Measurements from ENCODE around the gene ZFYVE21. TPM values are rescaled to one million over a fixed set of nuclear protein-coding genes. Genes with fewer than 3 reads are reported as not detected.

Gene ZFYVE21
- total RNA-seq, 1 experiment from 2014 or later, result 31.3 TPM

- ChIA-PET RAD21 (ENCODE audit: low non-redundant PET in 1 of 2, low total read pairs in 2 of 2, uncharacterized antibody in 2 of 2, unreplicated experiment in 2 of 2) (no interaction called here), CTCF (no interaction called here)
- H3K36me3 ChIP-seq (ENCODE audit: control insufficient read depth in 1 of 2, insufficient read depth in 2 of 2, low read length in 2 of 2), result peaks cover 39 to 40% of the 10 kb centered on the region in 2 experiments; a peak in 3 of 4 replicates
These were observed 30.1 kb upstream of the ZFYVE21 start for GRCh38 chr14:103685276-103686211.

GRCh38 chr14:103686831-103687485 is 28.7 kb upstream of the ZFYVE21 start:
- no peaks in the 10 kb centered on the region for H3K27me3 ChIP-seq (ENCODE audit: insufficient read depth, low read length)
- peaks cover 12% of the 10 kb centered on the region; the same call in 1 of the 2 replicates for H3K79me2 ChIP-seq (ENCODE audit: insufficient read depth, low read length)
- H3K9ac ChIP-seq (ENCODE audit: low read length), result no peak overlapping the region
- DNase-seq (ENCODE audit: low read depth, low spot score), result no peak
- H3K27ac ChIP-seq (ENCODE audit: low read depth, low read length), result no peak overlapping the region
- TF ChIP-seq SP1 (IDR thresholded peaks at IDR 0.05; ENCODE audit: low read depth) (no peak), ZFX (IDR thresholded peaks at IDR 0.05) (no peak)
- H3K9me2 ChIP-seq (ENCODE audit: insufficient read depth), result no peaks in the 10 kb centered on the region
- ChIA-PET POLR2A (no interaction called here), CTCF (no interaction called here), RAD21 (ENCODE audit: low non-redundant PET in 1 of 2, low total read pairs in 2 of 2, uncharacterized antibody in 2 of 2, unreplicated experiment in 2 of 2) (no interaction called here)
- H3K36me3 ChIP-seq (ENCODE audit: control insufficient read depth in 1 of 2, insufficient read depth in 2 of 2, low read length in 2 of 2), result peaks cover 31% of the 10 kb centered on the region in 2 experiments; a peak in 3 of 4 replicates
- no peaks in the 10 kb centered on the region; a peak in 1 of 4 replicates for H3K4me1 ChIP-seq (ENCODE audit: control insufficient read depth in 1 of 2, insufficient read depth in 2 of 2, low read length in 2 of 2)
- peaks cover 15% of the 10 kb centered on the region; the same call in 1 of the 2 replicates for H4K20me1 ChIP-seq (ENCODE audit: insufficient read depth)
- no TSS peak for BruUV-seq (replicated peaks)
- intact Hi-C loops (cut with micrococcal nuclease), result no loop called here
- no peak overlapping the region for H2AFZ ChIP-seq (ENCODE audit: low read depth, low read length, poor library complexity, severe bottlenecking)
- H3K4me2 ChIP-seq (ENCODE audit: low read length), result no peak overlapping the region
- no peak overlapping the region for H3K4me3 ChIP-seq (replicated peaks in 1 of 2; ENCODE audit: low read depth in 1 of 2, low read length in 2 of 2)
- no peaks in the 10 kb centered on the region for H3K9me3 ChIP-seq (ENCODE audit: control insufficient read depth in 1 of 2, insufficient read depth in 1 of 2, low read depth in 1 of 2, low read length in 2 of 2)
- no peak for ATAC-seq

More at GRCh38 chr14:103685276-103686211, 30.1 kb upstream of the ZFYVE21 start:
- H3K4me3 ChIP-seq (replicated peaks in 1 of 2; ENCODE audit: low read depth in 1 of 2, low read length in 2 of 2), result no peak overlapping the region
- H3K79me2 ChIP-seq (ENCODE audit: insufficient read depth, low read length), result peaks cover 16% of the 10 kb centered on the region; the same call in 1 of the 2 replicates
- intact Hi-C loops (cut with micrococcal nuclease), result no loop called here
- no peaks in the 10 kb centered on the region for H3K9me2 ChIP-seq (ENCODE audit: insufficient read depth)
- H2AFZ ChIP-seq (ENCODE audit: low read depth, low read length, poor library complexity, severe bottlenecking), result no peak overlapping the region
- TF ChIP-seq POLR2A (IDR thresholded peaks at IDR 0.05; ENCODE audit: borderline replicate concordance, extremely low read depth, insufficient read depth, insufficient read length), result no peak
- TF ChIP-seq JUND (IDR thresholded peaks at IDR 0.05), result no peak
- no peak for TF ChIP-seq SRF (IDR thresholded peaks at IDR 0.05; ENCODE audit: low read depth)
- TF ChIP-seq YY1 (IDR thresholded peaks at IDR 0.05; ENCODE audit: extremely low read depth, insufficient replicate concordance, low read depth, low read length), result no peak
- TF ChIP-seq SP1 (IDR thresholded peaks at IDR 0.05; ENCODE audit: low read depth), result no peak
- no peak for TF ChIP-seq SIN3A (IDR thresholded peaks at IDR 0.05; ENCODE audit: low read depth)
- TF ChIP-seq EZH2phosphoT487 (IDR thresholded peaks at IDR 0.05; ENCODE audit: borderline replicate concordance), result no peak
- no peak for TF ChIP-seq MAX (IDR thresholded peaks at IDR 0.05)
- H3K27ac ChIP-seq (ENCODE audit: low read depth, low read length), result no peak overlapping the region
- DNase-seq (ENCODE audit: low read depth, low spot score) (no peak), ATAC-seq (no peak)
- H4K20me1 ChIP-seq (ENCODE audit: insufficient read depth), result peaks cover 15% of the 10 kb centered on the region; the same call in 1 of the 2 replicates
- BruUV-seq (replicated peaks), result no TSS peak
- H3K4me2 ChIP-seq (ENCODE audit: low read length), result no peak overlapping the region
- no peaks in the 10 kb centered on the region for H3K27me3 ChIP-seq (ENCODE audit: insufficient read depth, low read length)
- no peaks in the 10 kb centered on the region; a peak in 1 of 4 replicates for H3K4me1 ChIP-seq (ENCODE audit: control insufficient read depth in 1 of 2, insufficient read depth in 2 of 2, low read length in 2 of 2)
- no peaks in the 10 kb centered on the region for H3K9me3 ChIP-seq (ENCODE audit: control insufficient read depth in 1 of 2, insufficient read depth in 1 of 2, low read depth in 1 of 2, low read length in 2 of 2)
- no peak overlapping the region for H3K9ac ChIP-seq (ENCODE audit: low read length)
- POLR2A ChIA-PET, result no interaction called here
